ENCODE results near the gene IL19. TPM values are rescaled to one million over a fixed set of nuclear protein-coding genes. Genes with fewer than 3 reads are reported as not detected.

The IL19 gene
- total RNA-seq, 1 donor, result 1.7 TPM

GRCh38 chr1:206854401-206855129 is 84.0 kb downstream of the IL19 start:
- DNase-seq (ENCODE audit: low read depth), result no peak
- TF ChIP-seq, protein P1, sequence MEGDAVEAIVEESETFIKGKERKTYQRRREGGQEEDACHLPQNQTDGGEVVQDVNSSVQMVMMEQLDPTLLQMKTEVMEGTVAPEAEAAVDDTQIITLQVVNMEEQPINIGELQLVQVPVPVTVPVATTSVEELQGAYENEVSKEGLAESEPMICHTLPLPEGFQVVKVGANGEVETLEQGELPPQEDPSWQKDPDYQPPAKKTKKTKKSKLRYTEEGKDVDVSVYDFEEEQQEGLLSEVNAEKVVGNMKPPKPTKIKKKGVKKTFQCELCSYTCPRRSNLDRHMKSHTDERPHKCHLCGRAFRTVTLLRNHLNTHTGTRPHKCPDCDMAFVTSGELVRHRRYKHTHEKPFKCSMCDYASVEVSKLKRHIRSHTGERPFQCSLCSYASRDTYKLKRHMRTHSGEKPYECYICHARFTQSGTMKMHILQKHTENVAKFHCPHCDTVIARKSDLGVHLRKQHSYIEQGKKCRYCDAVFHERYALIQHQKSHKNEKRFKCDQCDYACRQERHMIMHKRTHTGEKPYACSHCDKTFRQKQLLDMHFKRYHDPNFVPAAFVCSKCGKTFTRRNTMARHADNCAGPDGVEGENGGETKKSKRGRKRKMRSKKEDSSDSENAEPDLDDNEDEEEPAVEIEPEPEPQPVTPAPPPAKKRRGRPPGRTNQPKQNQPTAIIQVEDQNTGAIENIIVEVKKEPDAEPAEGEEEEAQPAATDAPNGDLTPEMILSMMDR (IDR thresholded peaks at IDR 0.05; ENCODE audit: insufficient read depth, low read depth, low read length), result no peak
- no peak overlapping the region for H3K4me3 ChIP-seq (ENCODE audit: low read depth, low read length)

DNA sequence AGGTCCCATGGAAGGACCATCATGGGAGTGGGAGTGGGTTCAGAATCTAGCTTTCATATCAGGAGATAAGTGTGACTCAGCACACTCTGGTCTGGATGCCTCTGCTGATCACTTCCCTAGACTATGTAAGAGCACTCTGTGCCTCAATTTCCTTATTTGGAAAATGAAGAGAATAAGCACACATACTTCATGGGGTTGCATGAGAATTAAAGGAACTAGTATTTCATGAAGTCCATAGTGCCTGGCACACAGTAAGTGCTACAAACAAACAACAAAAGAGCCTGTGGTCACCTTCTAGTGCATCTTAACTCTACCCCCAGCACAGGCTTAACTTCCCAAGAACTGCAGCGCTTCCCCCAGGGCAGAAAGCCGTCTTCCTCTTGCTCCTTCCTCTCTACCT is 85.3 kb downstream of the IL19 start:
- TF ChIP-seq, protein P1 (IDR thresholded peaks at IDR 0.05; ENCODE audit: insufficient read depth, low read depth, low read length), result no peak
- no peak for DNase-seq (ENCODE audit: low read depth)
- no peak overlapping the region for H3K4me3 ChIP-seq (ENCODE audit: low read depth, low read length)

DNA sequence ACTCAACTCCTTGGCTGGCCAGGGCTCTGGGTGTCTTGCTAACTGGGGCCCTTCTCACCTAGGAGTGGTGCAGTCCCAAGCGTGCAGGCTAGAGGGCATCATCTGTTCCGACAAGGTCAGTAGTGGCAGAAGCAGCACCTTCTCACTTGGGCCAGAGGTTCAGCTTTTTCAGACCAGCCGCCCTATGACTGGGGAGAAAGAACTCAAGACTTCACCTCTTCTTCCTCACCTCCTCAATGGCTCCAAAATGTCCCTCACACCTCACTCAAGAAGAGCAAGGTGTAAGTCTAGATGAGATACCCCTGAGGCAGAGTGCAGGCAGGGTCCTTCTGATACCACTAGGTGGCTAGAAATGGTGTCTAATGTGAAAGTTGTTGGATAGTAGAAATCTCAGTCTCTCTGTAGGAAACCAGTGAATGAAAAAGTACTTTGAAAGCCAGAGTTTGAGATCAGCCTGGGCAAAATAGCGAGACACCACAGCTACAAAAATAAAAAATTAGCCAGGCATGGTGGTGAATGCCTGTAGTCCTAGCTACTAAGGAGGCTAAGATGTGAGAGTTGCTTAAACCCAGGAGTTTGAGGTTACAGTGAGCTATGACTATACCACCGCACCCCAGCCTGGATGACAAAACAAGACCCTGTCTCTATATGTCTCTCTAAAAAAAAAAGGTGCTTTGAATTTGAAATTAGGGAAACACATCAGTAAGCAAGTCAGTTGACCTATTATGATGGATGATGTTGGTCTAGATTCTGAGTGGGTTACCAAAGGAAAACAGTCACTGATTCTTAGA is 86.3 kb downstream of the IL19 start:
- TF ChIP-seq, protein P1 (IDR thresholded peaks at IDR 0.05; ENCODE audit: insufficient read depth, low read depth, low read length), result peak; percentile 43

DNA sequence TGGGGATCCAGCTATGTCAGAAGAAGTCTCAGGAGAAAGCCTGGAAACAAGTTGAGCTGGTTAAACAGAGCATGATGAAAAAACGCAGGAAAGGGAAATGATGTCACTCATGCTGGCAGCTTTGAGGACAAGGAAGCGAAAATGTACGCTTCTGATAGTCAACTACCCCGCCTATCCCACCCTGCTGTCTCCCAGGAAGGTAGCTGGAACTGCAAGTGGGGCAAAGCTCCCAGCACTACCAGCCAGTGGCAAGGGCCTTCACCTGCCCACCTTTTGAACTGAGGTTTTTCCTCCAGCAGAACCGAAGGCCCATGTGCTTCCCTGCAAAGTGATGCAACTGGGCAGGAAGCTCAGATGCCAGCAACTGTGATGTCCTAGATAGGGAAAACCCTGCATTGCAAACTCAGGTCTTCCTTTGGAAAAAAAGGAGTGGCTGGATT is 88.5 kb downstream of the IL19 start:
- no peak overlapping the region for H3K4me3 ChIP-seq (ENCODE audit: low read depth, low read length)
- no peak for DNase-seq (ENCODE audit: low read depth)
- TF ChIP-seq, protein P1 (IDR thresholded peaks at IDR 0.05; ENCODE audit: insufficient read depth, low read depth, low read length), result no peak

More for the DNA sequence above, 86.3 kb downstream of the IL19 start:
- no peak for DNase-seq (ENCODE audit: low read depth)
- no peak overlapping the region for H3K4me3 ChIP-seq (ENCODE audit: low read depth, low read length)

- no peak overlapping the region for H3K4me3 ChIP-seq (ENCODE audit: low read depth, low read length)
- TF ChIP-seq, protein P1 (IDR thresholded peaks at IDR 0.05; ENCODE audit: insufficient read depth, low read depth, low read length), result no peak
- DNase-seq (ENCODE audit: low read depth), result no peak
Observed at GRCh38 chr1:206860165-206860564, 89.6 kb downstream of the IL19 start.

DNA sequence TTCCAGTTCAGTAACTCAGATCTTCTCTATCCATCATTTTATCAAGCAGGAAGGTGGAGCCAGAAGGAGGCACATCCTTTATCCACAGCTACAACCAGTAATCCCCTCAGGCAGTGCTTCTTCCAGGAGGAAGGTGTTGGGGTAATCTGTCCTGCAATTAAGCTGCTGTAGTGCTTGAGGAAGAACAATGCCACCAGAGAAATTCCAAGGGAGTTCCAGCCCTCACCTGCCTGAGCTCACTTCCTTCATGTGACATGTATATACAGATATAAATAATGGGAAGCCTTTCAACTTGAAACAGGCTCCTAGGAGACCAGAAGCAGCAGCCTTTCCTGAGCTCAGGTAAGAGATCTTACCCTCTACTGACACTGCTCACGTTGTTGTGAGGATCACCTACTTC is 92.7 kb downstream of the IL19 start:
- H3K4me3 ChIP-seq (ENCODE audit: low read depth, low read length), result no peak overlapping the region
- DNase-seq (ENCODE audit: low read depth), result no peak
- TF ChIP-seq, protein P1 (IDR thresholded peaks at IDR 0.05; ENCODE audit: insufficient read depth, low read depth, low read length), result no peak
